ENCODE data around the gene PLXDC2. TPM values are rescaled to one million over a fixed set of nuclear protein-coding genes. Genes with fewer than 3 reads are reported as not detected.

The PLXDC2 gene
- polyA plus RNA-seq, 2 of the 4 experiments (the other 2 are of a cell fraction), result 0.08 to 0.09 TPM

GRCh38 chr10:19857876-19858275 lies 41.6 kb downstream of the PLXDC2 start (continued):
- TF ChIP-seq BCL3 (IDR thresholded peaks at IDR 0.05), result no peak
- TF ChIP-seq ZNF302 (CRISPR knock-in tag; IDR thresholded peaks at IDR 0.05), result no peak
- no peak for TF ChIP-seq EHMT2 (IDR thresholded peaks at IDR 0.05; ENCODE audit: low read depth)

DNA sequence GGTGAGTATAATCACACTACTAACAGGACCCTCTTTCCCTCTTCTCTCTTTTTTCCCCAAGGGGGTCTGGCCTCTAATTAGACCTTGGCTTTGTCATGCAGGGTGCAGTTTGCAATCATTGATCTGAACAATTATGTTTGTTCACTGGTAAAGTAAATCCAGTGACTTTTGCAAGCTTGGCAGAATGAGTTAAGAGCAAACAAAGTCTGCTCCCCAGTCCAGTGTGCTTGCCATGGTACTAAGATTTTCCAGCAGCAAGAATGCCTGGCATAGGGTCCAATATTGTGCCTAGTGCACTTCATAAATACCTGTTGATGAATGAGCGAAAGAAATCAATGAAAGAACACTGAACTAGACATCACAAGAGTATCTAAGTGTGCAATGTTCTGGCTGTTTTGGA lies 43.9 kb downstream of the PLXDC2 start:
- TF ChIP-seq HDAC2 (IDR thresholded peaks at IDR 0.05), result no peak
- TF ChIP-seq MAZ (IDR thresholded peaks at IDR 0.05; ENCODE audit: borderline replicate concordance, low read depth, low read length), result no peak
- TF ChIP-seq HEYL (CRISPR knock-in tag; IDR thresholded peaks at IDR 0.05), result no peak
- no peak for TF ChIP-seq JUNB (IDR thresholded peaks at IDR 0.05)
- TF ChIP-seq, protein P1, sequence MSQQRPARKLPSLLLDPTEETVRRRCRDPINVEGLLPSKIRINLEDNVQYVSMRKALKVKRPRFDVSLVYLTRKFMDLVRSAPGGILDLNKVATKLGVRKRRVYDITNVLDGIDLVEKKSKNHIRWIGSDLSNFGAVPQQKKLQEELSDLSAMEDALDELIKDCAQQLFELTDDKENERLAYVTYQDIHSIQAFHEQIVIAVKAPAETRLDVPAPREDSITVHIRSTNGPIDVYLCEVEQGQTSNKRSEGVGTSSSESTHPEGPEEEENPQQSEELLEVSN (IDR thresholded peaks at IDR 0.05; ENCODE audit: borderline replicate concordance, low read depth), result no peak
- no peak for TF ChIP-seq ZFP36 (IDR thresholded peaks at IDR 0.05; ENCODE audit: borderline replicate concordance, partially characterized antibody)
- TF ChIP-seq, protein P2, sequence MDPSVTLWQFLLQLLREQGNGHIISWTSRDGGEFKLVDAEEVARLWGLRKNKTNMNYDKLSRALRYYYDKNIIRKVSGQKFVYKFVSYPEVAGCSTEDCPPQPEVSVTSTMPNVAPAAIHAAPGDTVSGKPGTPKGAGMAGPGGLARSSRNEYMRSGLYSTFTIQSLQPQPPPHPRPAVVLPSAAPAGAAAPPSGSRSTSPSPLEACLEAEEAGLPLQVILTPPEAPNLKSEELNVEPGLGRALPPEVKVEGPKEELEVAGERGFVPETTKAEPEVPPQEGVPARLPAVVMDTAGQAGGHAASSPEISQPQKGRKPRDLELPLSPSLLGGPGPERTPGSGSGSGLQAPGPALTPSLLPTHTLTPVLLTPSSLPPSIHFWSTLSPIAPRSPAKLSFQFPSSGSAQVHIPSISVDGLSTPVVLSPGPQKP (IDR thresholded peaks at IDR 0.05; ENCODE audit: low read depth, low read length), result no peak
- no peak for TF ChIP-seq ZNF302 (CRISPR knock-in tag; IDR thresholded peaks at IDR 0.05)
- TF ChIP-seq HOXB5 (CRISPR knock-in tag; IDR thresholded peaks at IDR 0.05), result no peak
- TF ChIP-seq ZC3H11A (IDR thresholded peaks at IDR 0.05), result no peak
- Histone ChIP-seq H3K9me3 (no peaks in the 10 kb centered on the region; the same call in 2 of the 3 replicates), H3K4me3 (no peak overlapping the region), H3K27ac (no peak overlapping the region), H3K4me2 (no peak overlapping the region), H3K4me1 (no peaks in the 10 kb centered on the region)
- CTCF ChIA-PET, result interaction anchor here (0.6 kb wide), 1 partner anchor 208 kb away, joined by 3 read pairs; no protein-coding TSS in a partner anchor
- ATAC-seq (no peak), FAIRE-seq (no peak), DNase-seq (ENCODE audit: low read depth in 1 of 2, low spot score in 1 of 2) (no peak)
- POLR2A ChIA-PET, result no interaction called here
- 17% methylated on average over 1 of the region's 1 CpG for WGBS (ENCODE audit: missing lambda C conversion rate)

- no peak overlapping the region for H3K27ac ChIP-seq
- H3K4me1 ChIP-seq, result no peaks in the 10 kb centered on the region
- ChIA-PET POLR2A (no interaction called here), CTCF (interaction anchor here (1.0 kb wide), 1 partner anchor 12 kb away, joined by 3 read pairs; no protein-coding TSS in a partner anchor)
- no peak overlapping the region for H3K4me2 ChIP-seq
- no peaks in the 10 kb centered on the region; the same call in 2 of the 3 replicates for H3K9me3 ChIP-seq
- H3K4me3 ChIP-seq, result no peak overlapping the region
- no peak for DNase-seq (ENCODE audit: low read depth in 1 of 2, low spot score in 1 of 2)
- no peak for TF ChIP-seq CBX8 (IDR thresholded peaks at IDR 0.05)
- TF ChIP-seq HOXB5 (CRISPR knock-in tag; IDR thresholded peaks at IDR 0.05), result no peak
- no peak for TF ChIP-seq POLR2AphosphoS2 (conservative IDR thresholded peaks at IDR 0.05; ENCODE audit: low read length)
- TF ChIP-seq CBX2 (IDR thresholded peaks at IDR 0.05; ENCODE audit: borderline replicate concordance, low read depth), result no peak
- no peak for TF ChIP-seq MAFK (IDR thresholded peaks at IDR 0.05; ENCODE audit: partially characterized antibody)
- 45% methylated on average over 8 of the region's 8 CpGs for WGBS (ENCODE audit: missing lambda C conversion rate)
- no peak for FAIRE-seq
- no peak for ATAC-seq
These were observed 46.7 kb downstream of the PLXDC2 start for GRCh38 chr10:19862811-19863515.

GRCh38 chr10:19865676-19866075 lies 49.4 kb downstream of the PLXDC2 start:
- no peaks in the 10 kb centered on the region for H3K9me3 ChIP-seq
- no peak overlapping the region for H3K4me2 ChIP-seq
- ChIA-PET POLR2A (no interaction called here), CTCF (no interaction called here)
- no peaks in the 10 kb centered on the region for H3K4me1 ChIP-seq
- H3K4me3 ChIP-seq, result no peak overlapping the region
- DNase-seq (ENCODE audit: low read depth in 1 of 2, low spot score in 1 of 2) (no peak), ATAC-seq (no peak), FAIRE-seq (no peak)
- TF ChIP-seq GATA3 (IDR thresholded peaks at IDR 0.05; ENCODE audit: borderline replicate concordance) (no peak), HMGXB4 (CRISPR knock-in tag; IDR thresholded peaks at IDR 0.05; ENCODE audit: borderline replicate concordance) (no peak)
- no peak overlapping the region for H3K27ac ChIP-seq

All from A549 (cell line).